ENCODE measurements around the gene TMEM45A.

The TMEM45A gene

DNA sequence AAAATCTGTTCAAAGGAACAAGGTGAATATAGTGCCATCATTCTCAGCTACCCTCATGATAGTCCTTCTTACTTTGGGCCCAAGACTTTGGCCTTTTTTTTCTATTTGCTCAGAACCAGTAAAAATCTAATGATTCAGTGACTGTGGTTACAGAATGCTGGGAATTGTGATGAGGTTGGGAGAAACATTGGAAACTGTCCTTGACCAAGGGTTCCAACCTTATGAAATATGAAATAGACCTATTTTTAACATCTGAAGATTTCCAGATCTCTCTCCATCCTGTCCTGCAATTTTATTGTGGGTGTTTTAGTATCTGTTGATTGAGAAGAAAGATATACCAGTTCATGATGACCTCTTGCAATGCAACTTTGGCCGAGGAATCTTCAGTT lies 34.9 kb downstream of the TMEM45A start:
- Histone ChIP-seq H3K27me3 (replicated peaks in 2 of 5; ENCODE audit: control insufficient read depth in 4 of 5, insufficient read depth in 5 of 5, low read length in 4 of 5) (no peaks in the 10 kb centered on the region), H3K36me3 (ENCODE audit: control insufficient read depth in 4 of 4, insufficient read depth in 4 of 4, low read length in 3 of 4) (no peaks in the 10 kb centered on the region), H3K9me3 (ENCODE audit: control extremely low read depth in 1 of 5, control insufficient read depth in 4 of 5, insufficient read depth in 2 of 5, low read depth in 1 of 5, low read length in 4 of 5) (no peaks in the 10 kb centered on the region), H3K4me3 (ENCODE audit: control insufficient read depth in 1 of 7, extremely low read depth in 1 of 7, insufficient read depth in 4 of 7, low read depth in 2 of 7, low read length in 6 of 7) (no peak overlapping the region), H3K4me1 (ENCODE audit: control extremely low read depth in 1 of 4, control insufficient read depth in 4 of 4, insufficient read depth in 4 of 4, low read length in 3 of 4) (no peaks in the 10 kb centered on the region), H3K27ac (ENCODE audit: insufficient read depth in 1 of 2, low read depth in 1 of 2, low read length in 2 of 2, poor library complexity in 1 of 2, severe bottlenecking in 2 of 2) (no peak overlapping the region)
- POLR2A ChIA-PET: no interaction called here
- CTCF ChIA-PET: no interaction called here
- DNase-seq: no peak
- WGBS (ENCODE audit: insufficient coverage): no CpG with 5 or more reads among the region's 1 CpG

DNA sequence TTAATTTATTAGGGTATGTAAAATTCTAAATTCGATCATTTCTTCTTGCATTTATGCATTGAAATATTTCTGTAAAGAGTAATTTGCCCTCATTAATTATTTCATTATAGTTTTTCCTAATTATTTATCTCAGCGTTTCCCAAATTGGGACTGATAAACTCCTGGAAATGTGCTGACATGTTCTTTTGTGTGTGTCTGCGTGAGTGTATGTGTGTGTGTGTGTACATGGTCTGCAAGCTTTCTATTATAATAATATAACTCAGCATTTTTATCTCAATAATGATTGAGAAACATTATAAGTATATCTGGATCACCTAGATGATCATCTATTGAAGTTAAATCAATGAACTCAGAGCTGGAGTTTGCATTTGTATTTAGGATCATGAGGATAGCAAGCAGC lies 38.7 kb downstream of the TMEM45A start:
- H3K36me3 ChIP-seq (ENCODE audit: control insufficient read depth in 4 of 4, insufficient read depth in 4 of 4, low read length in 3 of 4): no peaks in the 10 kb centered on the region
- H3K9me3 ChIP-seq (ENCODE audit: control extremely low read depth in 1 of 5, control insufficient read depth in 4 of 5, insufficient read depth in 2 of 5, low read depth in 1 of 5, low read length in 4 of 5): no peaks in the 10 kb centered on the region
- no peak overlapping the region for H3K27ac ChIP-seq (ENCODE audit: insufficient read depth in 1 of 2, low read depth in 1 of 2, low read length in 2 of 2, poor library complexity in 1 of 2, severe bottlenecking in 2 of 2)
- no peaks in the 10 kb centered on the region for H3K4me1 ChIP-seq (ENCODE audit: control extremely low read depth in 1 of 4, control insufficient read depth in 4 of 4, insufficient read depth in 4 of 4, low read length in 3 of 4)
- WGBS (ENCODE audit: insufficient coverage): no CpG with 5 or more reads among the region's 3 CpGs
- H3K27me3 ChIP-seq (replicated peaks in 2 of 5; ENCODE audit: control insufficient read depth in 4 of 5, insufficient read depth in 5 of 5, low read length in 4 of 5): no peaks in the 10 kb centered on the region
- ChIA-PET POLR2A (no interaction called here), CTCF (no interaction called here)
- DNase-seq: no peak
- H3K4me3 ChIP-seq (ENCODE audit: control insufficient read depth in 1 of 7, extremely low read depth in 1 of 7, insufficient read depth in 4 of 7, low read depth in 2 of 7, low read length in 6 of 7): no peak overlapping the region

DNA sequence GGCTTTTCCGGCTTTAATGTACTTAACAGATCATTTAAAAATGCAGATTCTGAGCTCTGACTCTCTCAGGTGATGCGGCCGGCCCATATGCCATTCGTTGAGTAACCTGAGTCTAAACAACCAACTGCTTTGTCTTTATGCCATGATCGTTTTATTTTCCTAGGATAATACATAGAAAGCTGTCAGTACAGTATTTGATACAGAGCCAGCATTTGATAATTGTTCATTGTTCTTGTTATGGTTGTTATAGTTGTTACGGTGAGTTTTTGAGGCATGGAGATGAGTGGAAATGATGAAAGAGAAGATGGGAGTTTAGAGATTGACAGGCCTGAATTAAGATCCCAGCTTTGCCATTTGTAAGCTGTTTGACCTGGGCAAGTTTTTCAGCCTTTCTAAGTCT lies 40.0 kb downstream of the TMEM45A start:
- WGBS (ENCODE audit: insufficient coverage): 100% methylated on average over 5 of the region's 6 CpGs
- ChIA-PET POLR2A (no interaction called here), CTCF (no interaction called here)

DNA sequence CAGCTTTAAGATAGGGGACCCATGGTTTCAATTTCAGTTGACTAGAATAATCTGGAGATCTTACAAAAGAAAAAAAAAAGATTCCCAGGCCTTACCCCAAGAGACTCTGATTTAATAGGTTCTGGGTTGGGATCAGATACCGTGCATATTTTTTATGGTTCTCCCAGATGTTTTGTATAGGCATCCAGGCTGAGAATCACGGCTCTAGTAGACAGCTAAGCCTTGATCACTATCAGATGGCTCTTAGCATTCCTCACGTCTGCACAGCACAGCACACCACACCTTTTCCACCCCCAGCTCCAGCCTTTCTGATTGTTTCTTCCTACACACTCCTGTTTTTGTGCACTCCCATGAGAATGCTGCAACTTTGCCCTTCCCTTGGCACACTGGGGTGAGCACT lies 40.8 kb downstream of the TMEM45A start:
- Histone ChIP-seq H3K27ac (ENCODE audit: insufficient read depth in 1 of 2, low read depth in 1 of 2, low read length in 2 of 2, poor library complexity in 1 of 2, severe bottlenecking in 2 of 2) (no peak overlapping the region), H3K9me3 (ENCODE audit: control extremely low read depth in 1 of 5, control insufficient read depth in 4 of 5, insufficient read depth in 2 of 5, low read depth in 1 of 5, low read length in 4 of 5) (no peaks in the 10 kb centered on the region), H3K4me1 (ENCODE audit: control extremely low read depth in 1 of 4, control insufficient read depth in 4 of 4, insufficient read depth in 4 of 4, low read length in 3 of 4) (no peaks in the 10 kb centered on the region), H3K36me3 (ENCODE audit: control insufficient read depth in 4 of 4, insufficient read depth in 4 of 4, low read length in 3 of 4) (no peaks in the 10 kb centered on the region), H3K27me3 (replicated peaks in 2 of 5; ENCODE audit: control insufficient read depth in 4 of 5, insufficient read depth in 5 of 5, low read length in 4 of 5) (no peaks in the 10 kb centered on the region), H3K4me3 (ENCODE audit: control insufficient read depth in 1 of 7, extremely low read depth in 1 of 7, insufficient read depth in 4 of 7, low read depth in 2 of 7, low read length in 6 of 7) (no peak overlapping the region)
- 92% methylated on average over 3 of the region's 3 CpGs for WGBS (ENCODE audit: insufficient coverage)
- CTCF ChIA-PET: no interaction called here
- DNase-seq: no peak
- POLR2A ChIA-PET: no interaction called here

More for the DNA sequence above, 40.0 kb downstream of the TMEM45A start:
- H3K4me1 ChIP-seq (ENCODE audit: control extremely low read depth in 1 of 4, control insufficient read depth in 4 of 4, insufficient read depth in 4 of 4, low read length in 3 of 4): no peaks in the 10 kb centered on the region
- no peak overlapping the region for H3K4me3 ChIP-seq (ENCODE audit: control insufficient read depth in 1 of 7, extremely low read depth in 1 of 7, insufficient read depth in 4 of 7, low read depth in 2 of 7, low read length in 6 of 7)
- DNase-seq: no peak
- no peaks in the 10 kb centered on the region for H3K36me3 ChIP-seq (ENCODE audit: control insufficient read depth in 4 of 4, insufficient read depth in 4 of 4, low read length in 3 of 4)
- H3K27ac ChIP-seq (ENCODE audit: insufficient read depth in 1 of 2, low read depth in 1 of 2, low read length in 2 of 2, poor library complexity in 1 of 2, severe bottlenecking in 2 of 2): no peak overlapping the region
- no peaks in the 10 kb centered on the region for H3K9me3 ChIP-seq (ENCODE audit: control extremely low read depth in 1 of 5, control insufficient read depth in 4 of 5, insufficient read depth in 2 of 5, low read depth in 1 of 5, low read length in 4 of 5)
- no peaks in the 10 kb centered on the region for H3K27me3 ChIP-seq (replicated peaks in 2 of 5; ENCODE audit: control insufficient read depth in 4 of 5, insufficient read depth in 5 of 5, low read length in 4 of 5)

DNA sequence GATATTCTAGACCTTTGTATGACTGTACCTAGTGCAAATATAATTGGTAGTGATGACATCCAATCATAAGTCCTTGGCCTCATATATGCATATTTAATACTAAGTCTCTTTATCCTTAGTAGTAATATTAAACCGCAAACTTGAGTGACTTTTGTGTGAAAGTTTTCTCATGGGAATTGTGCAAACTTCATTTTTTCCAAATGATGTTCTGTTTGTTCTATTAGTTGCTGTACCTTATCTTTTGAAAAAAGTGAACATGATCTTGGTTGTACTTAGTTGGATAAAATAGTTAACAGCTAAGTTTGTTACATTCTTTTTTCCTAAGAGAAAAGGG lies 43.2 kb downstream of the TMEM45A start:
- Histone ChIP-seq H3K4me1 (ENCODE audit: control extremely low read depth in 1 of 4, control insufficient read depth in 4 of 4, insufficient read depth in 4 of 4, low read length in 3 of 4) (no peaks in the 10 kb centered on the region), H3K9me3 (ENCODE audit: control extremely low read depth in 1 of 5, control insufficient read depth in 4 of 5, insufficient read depth in 2 of 5, low read depth in 1 of 5, low read length in 4 of 5) (no peaks in the 10 kb centered on the region), H3K4me3 (ENCODE audit: control insufficient read depth in 1 of 7, extremely low read depth in 1 of 7, insufficient read depth in 4 of 7, low read depth in 2 of 7, low read length in 6 of 7) (no peak overlapping the region), H3K27me3 (replicated peaks in 2 of 5; ENCODE audit: control insufficient read depth in 4 of 5, insufficient read depth in 5 of 5, low read length in 4 of 5) (no peaks in the 10 kb centered on the region), H3K27ac (ENCODE audit: insufficient read depth in 1 of 2, low read depth in 1 of 2, low read length in 2 of 2, poor library complexity in 1 of 2, severe bottlenecking in 2 of 2) (no peak overlapping the region), H3K36me3 (ENCODE audit: control insufficient read depth in 4 of 4, insufficient read depth in 4 of 4, low read length in 3 of 4) (no peaks in the 10 kb centered on the region)
- POLR2A ChIA-PET: no interaction called here
- no peak for DNase-seq
- CTCF ChIA-PET: no interaction called here
- WGBS (ENCODE audit: insufficient coverage): no CpG with 5 or more reads among the region's 1 CpG

DNA sequence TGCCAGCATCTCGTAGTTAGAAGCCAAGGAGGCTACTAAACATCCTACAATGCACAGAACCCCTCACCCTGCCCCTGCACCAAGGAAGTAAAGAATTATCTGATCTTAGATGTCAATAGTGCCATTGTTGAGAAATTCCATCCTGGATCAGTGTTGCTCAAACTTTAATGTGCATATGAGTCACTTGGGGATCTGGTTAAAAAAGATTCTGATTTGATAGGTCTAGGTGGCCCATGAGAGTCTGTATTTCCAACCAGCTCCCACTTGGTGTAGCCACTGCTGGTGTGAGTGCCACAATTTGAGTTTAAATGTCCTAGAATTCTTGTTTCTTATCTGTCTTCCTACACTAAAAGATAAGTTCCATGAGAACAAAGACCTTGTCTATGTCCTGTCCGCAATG lies 43.7 kb downstream of the TMEM45A start:
- no peaks in the 10 kb centered on the region for H3K36me3 ChIP-seq (ENCODE audit: control insufficient read depth in 4 of 4, insufficient read depth in 4 of 4, low read length in 3 of 4)
- POLR2A ChIA-PET: no interaction called here
- H3K4me1 ChIP-seq (ENCODE audit: control extremely low read depth in 1 of 4, control insufficient read depth in 4 of 4, insufficient read depth in 4 of 4, low read length in 3 of 4): no peaks in the 10 kb centered on the region
- H3K9me3 ChIP-seq (ENCODE audit: control extremely low read depth in 1 of 5, control insufficient read depth in 4 of 5, insufficient read depth in 2 of 5, low read depth in 1 of 5, low read length in 4 of 5): no peaks in the 10 kb centered on the region
- DNase-seq: no peak
- CTCF ChIA-PET: no interaction called here
- H3K27ac ChIP-seq (ENCODE audit: insufficient read depth in 1 of 2, low read depth in 1 of 2, low read length in 2 of 2, poor library complexity in 1 of 2, severe bottlenecking in 2 of 2): no peak overlapping the region
- no peak overlapping the region for H3K4me3 ChIP-seq (ENCODE audit: control insufficient read depth in 1 of 7, extremely low read depth in 1 of 7, insufficient read depth in 4 of 7, low read depth in 2 of 7, low read length in 6 of 7)
- no peaks in the 10 kb centered on the region for H3K27me3 ChIP-seq (replicated peaks in 2 of 5; ENCODE audit: control insufficient read depth in 4 of 5, insufficient read depth in 5 of 5, low read length in 4 of 5)
- 100% methylated on average over 2 of the region's 2 CpGs for WGBS (ENCODE audit: insufficient coverage)

DNA sequence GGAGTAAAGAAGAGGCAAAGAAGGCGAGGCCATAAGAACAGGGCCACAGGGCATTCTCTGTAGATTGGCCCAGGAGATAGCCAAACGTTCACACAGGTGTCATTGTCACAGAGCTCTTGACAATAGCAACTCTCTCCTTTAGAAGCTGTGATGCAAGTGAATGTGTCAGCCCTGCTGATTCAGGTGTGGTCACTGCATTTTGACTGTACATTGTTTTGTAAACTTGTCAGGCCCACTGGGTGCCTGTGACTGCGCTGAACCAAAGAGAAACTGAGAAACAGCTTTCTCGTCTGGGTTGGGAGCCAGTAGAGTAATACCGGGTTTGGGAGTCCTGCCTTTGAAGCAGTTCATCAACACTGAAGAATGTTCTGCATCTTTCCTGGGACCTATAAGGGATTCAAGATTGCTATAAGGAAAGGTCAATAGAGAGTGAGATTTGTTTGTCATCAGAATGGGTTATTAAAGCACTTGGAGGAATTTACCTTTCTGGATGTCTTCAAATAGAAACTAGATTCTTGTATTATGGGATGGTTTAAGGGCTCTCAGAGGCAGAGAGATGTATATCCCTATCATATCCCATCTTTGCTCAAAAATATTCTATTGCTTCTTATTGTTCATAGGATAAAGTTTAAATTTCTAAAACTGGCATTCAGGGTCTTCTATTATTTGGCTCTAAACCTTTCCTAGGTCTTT lies 45.4 kb downstream of the TMEM45A start:
- WGBS (ENCODE audit: insufficient coverage): 97% methylated on average over 5 of the region's 5 CpGs
- H3K9me3 ChIP-seq (ENCODE audit: control extremely low read depth in 1 of 5, control insufficient read depth in 4 of 5, insufficient read depth in 2 of 5, low read depth in 1 of 5, low read length in 4 of 5): no peaks in the 10 kb centered on the region
- H3K36me3 ChIP-seq (ENCODE audit: control insufficient read depth in 4 of 4, insufficient read depth in 4 of 4, low read length in 3 of 4): no peaks in the 10 kb centered on the region
- no peaks in the 10 kb centered on the region for H3K27me3 ChIP-seq (replicated peaks in 2 of 5; ENCODE audit: control insufficient read depth in 4 of 5, insufficient read depth in 5 of 5, low read length in 4 of 5)
- CTCF ChIA-PET: no interaction called here
- no peak overlapping the region for H3K27ac ChIP-seq (ENCODE audit: insufficient read depth in 1 of 2, low read depth in 1 of 2, low read length in 2 of 2, poor library complexity in 1 of 2, severe bottlenecking in 2 of 2)
- H3K4me1 ChIP-seq (ENCODE audit: control extremely low read depth in 1 of 4, control insufficient read depth in 4 of 4, insufficient read depth in 4 of 4, low read length in 3 of 4): no peaks in the 10 kb centered on the region
- DNase-seq: no peak
- POLR2A ChIA-PET: no interaction called here
- no peak overlapping the region for H3K4me3 ChIP-seq (ENCODE audit: control insufficient read depth in 1 of 7, extremely low read depth in 1 of 7, insufficient read depth in 4 of 7, low read depth in 2 of 7, low read length in 6 of 7)

All from common myeloid progenitor, CD34-positive (primary cell).